HCT116 (cell line): Measurements from ENCODE around the gene PKM. TPM values are rescaled to one million over a fixed set of nuclear protein-coding genes. Genes with fewer than 3 reads are reported as not detected.

Experiments used
- ATAC-seq: fragments of 200-7000 bp; cut with Tn5 transposase; 2 replicates; pipeline ENCODE4 v1.9.1; 2020; ENCODE audit warnings: mild to moderate bottlenecking, moderate library complexity
- BruUV-seq: library from RNA; stranded (reverse); fragments of 400-500 nt; replicated peaks from 2 replicates; lab custom pipeline; 2021; lab: Mats Ljungman, UMichigan
- CTCF ChIA-PET: fragments of 300-600 bp; sonication (Branson Sonifier 250); formaldehyde crosslinking; loops from one replicate; lab custom pipeline; 2021; ENCODE audit warnings: antibody characterized with exemption; lab: Charles Lee
- POLR2A ChIA-PET: fragments of 300-600, 350-600 bp; sonication (Branson Sonifier 250); formaldehyde crosslinking; loops from one replicate; lab custom pipeline; 2021; ENCODE audit warnings: antibody characterized with exemption; lab: Charles Lee
- RAD21 ChIA-PET, 2 experiments: fragments of 300-600 bp; sonication (Branson Sonifier 250); formaldehyde crosslinking; loops; one replicate each; lab custom pipeline; 2023; ENCODE audit warnings: low total read pairs in 2 of 2; ENCODE audit not compliant: uncharacterized antibody in 2 of 2, unreplicated experiment in 2 of 2, low non-redundant PET in 1 of 2; lab: Charles Lee
- DNase-seq: peaks from one replicate; pipeline ENCODE4 v3.0.0-alpha.2; 2010; ENCODE audit warnings: low read depth, low spot score
- H2AFZ ChIP-seq: fragments of 200-600 bp; shearing (Covaris generic), sonication (generic); 2 replicates; pipeline ENCODE4 v1.6.1; 2017; ENCODE audit warnings: low read depth, mixed run types, mixed read lengths, antibody characterized with exemption, low read length; ENCODE audit not compliant: poor library complexity, severe bottlenecking
- H3K27ac ChIP-seq: 2 replicates; pipeline ENCODE4 v1.5.1; 2012; ENCODE audit warnings: low read depth, low read length
- H3K27me3 ChIP-seq: fragments of 200-600 bp; sonication (generic); 2 replicates; pipeline ENCODE4 v1.6.1; 2016; ENCODE audit warnings: mixed run types, low read length, mixed read lengths; ENCODE audit not compliant: insufficient read depth
- H3K36me3 ChIP-seq, 2 experiments: fragments of 200-500 bp in 1 of 2; fragments of 200-600 bp in 1 of 2; sonication (Bioruptor generic) in 1 of 2; sonication (generic) in 1 of 2; 2 replicates each; pipeline versions ENCODE4 v1.5.1 to v1.6.1; 2014 to 2016; ENCODE audit warnings: low read length in 2 of 2, inconsistent platforms in 1 of 2, mixed read lengths in 1 of 2, mixed run types in 1 of 2; ENCODE audit not compliant: insufficient read depth in 2 of 2, control insufficient read depth in 1 of 2
- H3K4me1 ChIP-seq, 2 experiments: fragments of 200-600 bp in 1 of 2; sonication (generic) in 1 of 2; 2 replicates each; pipeline versions ENCODE4 v1.5.1 to v1.6.1; 2012 to 2017; ENCODE audit warnings: low read length in 2 of 2, inconsistent platforms in 1 of 2, mild to moderate bottlenecking in 1 of 2, mixed read lengths in 1 of 2, mixed run types in 1 of 2, moderate library complexity in 1 of 2; ENCODE audit not compliant: insufficient read depth in 2 of 2, control insufficient read depth in 1 of 2
- H3K4me2 ChIP-seq: fragments of 200-600 bp; sonication (generic); 2 replicates; pipeline ENCODE4 v1.6.1; 2017; ENCODE audit warnings: mixed run types, low read length, mixed read lengths
- H3K4me3 ChIP-seq, 2 experiments: fragments of 200-600 bp in 1 of 2; sonication (generic) in 1 of 2; replicated peaks in 1 of 2; 2 replicates each; pipeline ENCODE4 v1.5.1; 2011 to 2016; ENCODE audit warnings: low read length in 2 of 2, control low read depth in 1 of 2, low read depth in 1 of 2, mild to moderate bottlenecking in 1 of 2, mixed read lengths in 1 of 2, mixed run types in 1 of 2
- H3K79me2 ChIP-seq: fragments of 200-600 bp; sonication (generic); 2 replicates; pipeline ENCODE4 v1.6.1; 2017; ENCODE audit warnings: mild to moderate bottlenecking, mixed run types, low read length, moderate library complexity, mixed read lengths; ENCODE audit not compliant: insufficient read depth
- H3K9ac ChIP-seq: fragments of 200-600 bp; sonication (generic); 2 replicates; pipeline ENCODE4 v1.6.1; 2016; ENCODE audit warnings: low read length, mixed read lengths
- H3K9me2 ChIP-seq: fragments of 200-600 bp; sonication (generic), shearing (Covaris generic); 2 replicates; pipeline ENCODE4 v1.6.1; 2017; ENCODE audit warnings: mixed run types, mild to moderate bottlenecking, moderate library complexity; ENCODE audit not compliant: insufficient read depth
- H3K9me3 ChIP-seq, 2 experiments: fragments of 200-500 bp in 1 of 2; fragments of 200-600 bp in 1 of 2; sonication (Bioruptor generic) in 1 of 2; sonication (generic) in 1 of 2; 2 replicates each; pipeline ENCODE4 v1.6.1; 2014 to 2017; ENCODE audit warnings: low read length in 2 of 2, mixed read lengths in 2 of 2, inconsistent platforms in 1 of 2, low read depth in 1 of 2, mild to moderate bottlenecking in 1 of 2, mixed run types in 1 of 2, moderate library complexity in 1 of 2; ENCODE audit not compliant: control insufficient read depth in 1 of 2, insufficient read depth in 1 of 2
- H4K20me1 ChIP-seq: fragments of 200-600 bp; sonication (generic), shearing (Covaris generic); 2 replicates; pipeline ENCODE4 v1.6.1; 2017; ENCODE audit warnings: mixed run types, mild to moderate bottlenecking, moderate library complexity; ENCODE audit not compliant: insufficient read depth
- ATF3 ChIP-seq: IDR thresholded peaks from 2 replicates; pipeline ENCODE4 v1.6.1; 2012
- CBX3 ChIP-seq: IDR thresholded peaks from 2 replicates; pipeline ENCODE4 v1.6.1; 2012; ENCODE audit warnings: low read depth
- CEBPB ChIP-seq: IDR thresholded peaks from 2 replicates; pipeline ENCODE4 v1.6.1; 2012; ENCODE audit warnings: low read depth
- EGR1 ChIP-seq: IDR thresholded peaks from 2 replicates; pipeline ENCODE4 v1.6.1; 2012; ENCODE audit warnings: low read depth
- EZH2 ChIP-seq: fragments of 200-600 bp; sonication (generic); IDR thresholded peaks from 2 replicates; pipeline ENCODE4 v1.6.1; 2017; ENCODE audit warnings: antibody characterized with exemption, mixed run types
- FOSL1 ChIP-seq: IDR thresholded peaks from 2 replicates; pipeline ENCODE4 v1.6.1; 2012; ENCODE audit warnings: low read depth
- JUND ChIP-seq: IDR thresholded peaks from 2 replicates; pipeline ENCODE4 v1.6.1; 2012
- MAX ChIP-seq: IDR thresholded peaks from 2 replicates; pipeline ENCODE4 v1.6.1; 2012
- POLR2A ChIP-seq: IDR thresholded peaks from 2 replicates; pipeline ENCODE4 v1.7.0; 2011; ENCODE audit warnings: borderline replicate concordance; ENCODE audit not compliant: insufficient read depth, insufficient read length; ENCODE audit errors: extremely low read depth
- POLR2AphosphoS5 ChIP-seq: IDR thresholded peaks from 2 replicates; pipeline ENCODE4 v1.6.1; 2011; ENCODE audit warnings: mild to moderate bottlenecking, low read depth, low read length, moderate library complexity
- RAD21 ChIP-seq: IDR thresholded peaks from 2 replicates; pipeline ENCODE4 v1.6.1; 2012; ENCODE audit warnings: low read depth, mild to moderate bottlenecking
- TCF7L2 ChIP-seq: IDR thresholded peaks from 2 replicates; pipeline ENCODE4 v1.7.0; 2011; ENCODE audit warnings: borderline replicate concordance, inconsistent platforms; ENCODE audit not compliant: insufficient read depth, insufficient read length; ENCODE audit errors: extremely low read depth
- YY1 ChIP-seq: IDR thresholded peaks from 2 replicates; pipeline ENCODE4 v1.6.1; 2011; ENCODE audit warnings: low read length, low read depth, moderate library complexity, mild to moderate bottlenecking; ENCODE audit not compliant: insufficient replicate concordance; ENCODE audit errors: extremely low read depth
- intact Hi-C: fragments of 100-400 bp; cut with micrococcal nuclease; formaldehyde crosslinking; loops from 2 replicates; pipeline ENCODE4 v1.10.0; 2022
- total RNA-seq: library from RNA; stranded (reverse); gene quantifications from one replicate; pipeline ENCODE4 v1.2.1, GENCODE V29; 2021; ENCODE audit not compliant: unreplicated experiment

The PKM gene
- total RNA-seq, 1 experiment from 2014 or later: 1,664 TPM

- ATAC-seq: no peak
- Histone ChIP-seq H3K9me2 (no peaks in the 10 kb centered on the region), H3K36me3 (no peaks in the 10 kb centered on the region), H3K9ac (no peak overlapping the region), H4K20me1 (no peaks in the 10 kb centered on the region), H2AFZ (no peak overlapping the region), H3K9me3 (no peaks in the 10 kb centered on the region), H3K4me2 (no peak overlapping the region), H3K27me3 (no peaks in the 10 kb centered on the region), H3K79me2 (no peaks in the 10 kb centered on the region), H3K4me3 (no peak overlapping the region), H3K27ac (no peak overlapping the region), H3K4me1 (no peaks in the 10 kb centered on the region)
- CTCF ChIA-PET: no interaction called here
- POLR2A ChIA-PET: no interaction called here
- RAD21 ChIA-PET: no interaction called here
- TF ChIP-seq CEBPB (no peak), YY1 (no peak), RAD21 (no peak), EGR1 (no peak), MAX (no peak), JUND (no peak), POLR2A (no peak), EZH2 (no peak), ATF3 (no peak), TCF7L2 (no peak), POLR2AphosphoS5 (no peak), CBX3 (no peak), FOSL1 (no peak)
- intact Hi-C loops: no loop called here
- DNase-seq: no peak
- BruUV-seq: no TSS peak
Measured at GRCh38 chr15:72168131-72168807, 62.7 kb downstream of the PKM start.
